GM19438 (cell line): ENCODE data around the gene GDF2.

Experiments used
- ATAC-seq: cut with Tn5 transposase; IDR thresholded peaks from one replicate; pipeline ENCODE4 v1.9.1; 2021; ENCODE audit warnings: low read depth; ENCODE audit not compliant: unreplicated experiment

GDF2 gene

DNA sequence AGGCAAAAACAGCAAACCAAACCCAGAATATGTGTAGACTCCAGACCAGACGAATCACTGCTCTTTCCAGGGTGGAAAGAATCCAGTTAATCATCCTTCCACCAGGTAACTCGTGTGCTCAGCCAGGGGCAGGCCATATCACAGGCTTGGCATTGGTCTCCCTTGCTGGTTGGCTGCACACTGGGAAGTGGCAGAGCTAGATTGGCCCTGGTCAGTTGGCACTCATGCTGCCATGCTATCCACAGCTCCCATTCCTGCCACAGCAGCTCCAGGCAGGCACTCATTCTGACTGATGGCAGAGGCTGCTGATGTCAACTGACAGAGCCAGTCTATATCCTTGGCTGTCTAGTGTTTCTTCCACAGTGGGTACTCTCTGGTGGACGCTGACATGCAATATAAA is 31.9 kb upstream of the GDF2 start:
- no peak for ATAC-seq

DNA sequence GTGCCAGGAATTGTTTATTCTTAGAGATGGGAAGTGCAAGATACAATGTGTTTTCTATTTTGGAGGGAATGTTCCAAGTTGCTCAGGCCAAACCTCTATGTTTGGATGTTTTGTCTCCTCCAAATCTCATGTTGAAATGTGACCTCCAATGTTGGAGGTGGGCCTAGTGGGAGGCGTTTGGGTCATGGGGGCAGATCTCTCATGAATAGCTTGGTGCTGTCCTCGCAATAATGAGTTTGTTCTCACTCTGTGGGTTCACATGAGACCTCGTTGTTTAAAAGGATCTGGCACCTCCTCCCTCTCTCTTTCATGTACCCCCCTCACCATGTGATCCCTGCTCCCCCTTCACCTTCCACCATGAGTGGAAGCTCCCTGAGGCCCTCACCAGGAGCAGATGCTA is 30.6 kb upstream of the GDF2 start:
- no peak for ATAC-seq

DNA sequence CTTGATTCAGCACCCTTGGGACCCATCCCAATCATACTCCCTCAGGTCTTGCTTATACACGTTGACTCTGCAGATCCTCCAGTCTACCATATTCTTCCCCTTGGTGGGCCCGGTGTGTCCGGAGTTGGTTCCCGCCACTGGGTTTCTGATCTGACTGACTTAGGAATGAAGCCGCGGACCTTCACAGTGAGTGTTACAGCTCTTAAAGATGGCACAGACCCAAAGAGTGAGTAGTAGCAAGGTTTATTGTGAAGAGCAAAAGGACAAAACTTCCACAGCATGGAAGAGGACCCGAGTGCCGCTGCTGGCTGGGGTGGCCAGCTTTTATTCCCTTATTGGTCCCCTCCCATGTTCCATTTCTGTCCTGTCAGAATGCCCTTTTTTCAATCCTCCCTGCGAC is 28.2 kb upstream of the GDF2 start:
- no peak for ATAC-seq

DNA sequence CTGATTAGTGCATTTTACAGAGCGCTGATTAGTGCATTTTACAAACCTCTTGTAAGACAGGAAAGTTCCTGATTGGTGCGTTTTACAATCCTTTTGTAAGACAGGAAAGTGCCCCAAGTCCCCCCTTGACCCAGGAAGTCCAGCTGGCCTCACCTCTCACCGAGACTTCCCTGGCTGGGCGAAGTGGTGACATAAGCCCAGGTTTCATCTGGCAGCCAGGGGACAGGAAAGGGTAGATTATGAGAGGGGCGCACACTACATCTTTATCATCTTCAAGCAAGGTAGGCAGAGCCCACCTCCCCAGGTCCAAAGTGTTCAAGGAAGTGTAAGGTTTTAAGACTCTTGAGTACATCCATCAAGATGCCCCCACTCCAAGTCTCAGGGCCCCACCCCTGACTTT is 27.8 kb upstream of the GDF2 start:
- no peak for ATAC-seq

DNA sequence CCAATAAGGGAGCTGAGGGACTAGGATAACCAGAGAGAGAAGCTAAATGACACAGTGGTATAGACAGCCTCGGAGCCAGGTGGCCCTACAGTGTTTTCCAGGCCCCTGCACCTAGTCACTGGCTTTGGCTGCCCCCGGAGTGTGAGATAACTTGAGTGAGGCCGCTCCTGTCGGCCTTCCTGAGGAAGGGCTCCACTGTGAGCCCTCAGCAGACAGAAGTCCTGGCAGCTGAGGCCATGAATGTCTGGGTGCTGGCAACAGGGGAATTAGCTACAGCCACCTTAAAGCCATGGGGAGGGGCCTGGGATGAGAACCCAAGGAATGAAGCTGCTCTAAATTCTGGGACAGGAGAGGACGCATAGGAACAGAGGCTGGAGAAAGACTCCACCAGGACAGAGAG is 26.8 kb upstream of the GDF2 start:
- ATAC-seq = no peak

DNA sequence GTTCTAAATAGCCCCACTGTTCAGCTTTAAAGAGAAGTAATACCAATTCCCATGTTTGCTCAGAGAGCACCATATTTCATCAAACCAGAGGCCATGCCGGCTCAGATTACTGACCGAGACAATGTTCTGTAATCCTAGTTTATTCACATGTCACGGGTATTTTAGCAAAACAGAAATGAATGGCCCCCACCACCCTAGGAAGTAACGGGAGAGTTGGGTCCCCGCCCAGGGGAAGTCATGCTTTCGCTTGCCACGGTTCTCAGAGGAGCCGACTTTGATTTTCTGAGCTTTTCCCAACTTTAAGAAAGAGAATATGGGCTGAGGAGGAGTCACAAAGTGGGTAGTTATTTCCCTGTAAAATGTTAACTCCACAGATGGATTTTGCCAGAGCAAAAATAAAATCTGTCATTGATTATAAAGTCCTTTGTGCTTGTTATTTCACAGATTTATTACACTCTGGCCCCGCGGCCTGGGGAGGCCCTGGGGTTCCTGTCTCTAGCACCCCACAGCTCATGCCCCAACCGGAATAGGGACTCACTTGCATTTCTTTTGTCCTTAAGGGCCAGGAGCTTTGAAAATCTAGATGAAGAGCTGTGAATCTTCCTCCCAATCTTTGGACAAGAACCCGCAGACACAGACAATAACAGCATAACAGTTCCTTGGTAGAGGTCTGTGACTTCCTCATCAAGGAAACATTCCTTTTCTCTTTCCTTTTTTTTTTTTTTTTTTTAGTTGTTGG is 25.9 kb upstream of the GDF2 start:
- ATAC-seq = no peak

DNA sequence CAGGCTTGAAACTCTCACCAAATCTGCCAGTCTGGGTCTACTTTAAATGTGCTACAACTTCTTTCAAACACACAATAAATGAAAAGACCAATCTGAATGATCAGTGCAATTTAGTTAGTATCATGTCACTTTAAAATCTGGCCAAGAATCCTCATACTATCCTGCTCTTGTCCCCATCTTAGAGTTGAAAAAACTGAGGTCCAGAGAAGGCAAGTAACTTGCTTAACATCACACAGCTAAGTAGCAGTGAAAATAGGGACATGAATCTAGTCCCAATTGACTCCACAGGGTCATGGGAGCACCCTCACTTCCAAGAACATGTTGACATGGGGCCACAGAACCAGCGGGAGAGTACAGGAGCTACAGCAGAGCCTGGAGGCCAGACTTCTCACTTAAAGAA is 25.3 kb upstream of the GDF2 start:
- no peak for ATAC-seq

DNA sequence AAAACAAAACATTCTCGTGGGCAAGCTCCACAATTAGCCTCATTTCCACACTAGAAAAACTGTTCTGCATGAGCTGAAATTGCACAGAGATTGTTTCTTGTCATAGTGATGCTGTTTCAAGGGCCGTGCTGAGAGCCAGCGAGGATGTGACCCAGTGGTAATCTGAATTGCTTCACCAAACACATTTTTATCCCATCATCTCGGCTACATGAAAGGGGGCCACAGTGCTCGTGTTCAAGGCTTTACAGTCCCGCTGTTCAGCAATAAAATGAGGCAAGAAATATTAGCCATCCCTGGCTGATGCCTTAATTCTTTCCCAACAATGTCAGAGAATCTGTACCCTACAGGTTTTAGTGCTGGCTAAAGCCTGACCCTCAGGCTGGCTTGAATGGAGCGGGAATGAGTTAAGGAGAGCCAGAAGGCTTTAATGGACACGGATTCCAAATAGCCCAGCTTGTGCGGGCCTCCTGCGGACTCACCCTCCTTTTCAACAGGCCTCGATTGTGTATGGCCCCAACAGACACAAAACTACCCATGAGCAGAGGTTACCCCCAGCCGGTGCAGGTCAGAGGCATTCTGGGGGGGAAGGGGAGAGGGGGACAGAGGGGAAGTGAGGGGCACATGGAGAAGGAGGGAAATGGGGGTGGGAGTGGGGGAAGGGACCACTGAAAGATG is 24.3 kb upstream of the GDF2 start:
- ATAC-seq = no peak

DNA sequence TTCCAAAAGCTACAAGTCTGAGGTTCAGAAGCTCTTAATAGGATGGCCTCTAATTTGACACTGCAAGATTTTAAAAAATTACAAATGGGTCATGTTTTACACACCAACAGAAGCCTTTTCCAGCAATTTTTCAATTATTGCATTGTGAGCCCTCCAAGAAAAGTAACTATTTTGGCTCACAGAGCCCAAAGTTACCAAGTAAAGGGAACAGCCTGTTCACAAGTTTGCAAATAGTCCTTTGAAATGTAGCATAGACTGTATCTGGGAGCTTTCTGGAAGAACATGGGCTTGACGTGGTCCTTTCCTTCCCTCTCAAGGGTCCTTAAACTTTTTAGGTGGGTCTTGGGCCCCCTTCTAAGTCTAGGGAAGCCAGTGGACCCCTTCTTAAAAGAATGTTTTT is 23.5 kb upstream of the GDF2 start:
- ATAC-seq = no peak

DNA sequence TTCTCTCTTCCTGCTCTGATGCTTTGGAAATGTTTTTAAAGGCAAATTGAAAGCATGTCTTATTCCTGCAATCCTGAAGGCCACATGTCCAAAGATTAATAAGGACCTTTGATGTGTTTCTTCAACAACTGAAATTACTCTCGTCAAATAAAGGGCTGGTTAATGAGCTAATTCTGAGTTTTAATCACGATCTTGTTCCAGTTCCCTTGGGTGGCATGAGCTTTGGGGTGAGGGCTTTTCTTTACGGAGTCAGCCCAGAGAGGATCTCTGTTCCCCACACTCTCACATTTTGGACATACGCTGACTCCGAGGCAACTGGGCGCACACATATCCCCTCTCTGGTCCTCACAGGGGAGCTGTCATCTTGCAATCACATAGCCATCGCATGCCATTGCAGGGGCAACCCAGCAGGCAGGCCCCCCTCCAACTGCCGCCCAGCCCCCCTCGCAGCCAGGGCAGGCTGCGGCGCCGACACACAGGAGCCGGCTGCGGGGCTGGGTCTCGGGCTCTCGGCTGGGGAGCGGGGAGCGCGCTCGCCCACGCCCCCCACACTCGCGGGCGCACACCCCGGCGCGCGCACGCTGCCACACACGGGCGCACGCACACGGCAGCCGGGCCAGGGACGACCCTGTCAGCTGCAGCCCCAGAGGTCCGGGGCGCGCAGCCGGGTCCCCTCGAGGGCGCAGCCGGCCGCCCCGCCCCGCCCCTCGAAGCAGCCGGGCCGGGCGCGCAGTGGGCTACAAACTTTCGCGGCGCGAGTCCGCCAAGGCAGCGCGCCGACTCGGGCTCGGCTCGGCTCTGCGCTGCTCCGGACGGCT is 22.4 kb upstream of the GDF2 start, which contains the start of gene GDF10:
GDF10 (plus strand) TSS at position 587 of the 818 bp plus-strand sequence. CDS start 455 bp downstream, outside the sequence.
- no peak for ATAC-seq

DNA sequence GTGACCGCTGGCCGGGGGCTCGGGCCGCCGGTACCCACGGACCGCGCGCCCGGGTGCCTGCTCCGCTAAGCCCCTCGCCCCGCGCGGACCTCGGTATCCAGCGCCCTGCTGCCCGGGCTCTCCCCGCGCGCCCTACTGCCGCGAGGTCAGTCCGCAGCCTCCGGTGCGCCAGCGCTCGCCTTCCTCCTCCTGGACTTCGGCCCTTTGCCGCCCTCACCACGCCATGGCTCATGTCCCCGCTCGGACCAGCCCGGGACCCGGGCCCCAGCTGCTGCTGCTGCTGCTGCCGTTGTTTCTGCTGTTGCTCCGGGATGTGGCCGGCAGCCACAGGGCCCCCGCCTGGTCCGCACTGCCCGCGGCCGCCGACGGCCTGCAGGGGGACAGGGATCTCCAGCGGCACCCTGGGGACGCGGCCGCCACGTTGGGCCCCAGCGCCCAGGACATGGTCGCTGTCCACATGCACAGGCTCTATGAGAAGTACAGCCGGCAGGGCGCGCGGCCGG is 21.8 kb upstream of the GDF2 start:
- no peak for ATAC-seq

DNA sequence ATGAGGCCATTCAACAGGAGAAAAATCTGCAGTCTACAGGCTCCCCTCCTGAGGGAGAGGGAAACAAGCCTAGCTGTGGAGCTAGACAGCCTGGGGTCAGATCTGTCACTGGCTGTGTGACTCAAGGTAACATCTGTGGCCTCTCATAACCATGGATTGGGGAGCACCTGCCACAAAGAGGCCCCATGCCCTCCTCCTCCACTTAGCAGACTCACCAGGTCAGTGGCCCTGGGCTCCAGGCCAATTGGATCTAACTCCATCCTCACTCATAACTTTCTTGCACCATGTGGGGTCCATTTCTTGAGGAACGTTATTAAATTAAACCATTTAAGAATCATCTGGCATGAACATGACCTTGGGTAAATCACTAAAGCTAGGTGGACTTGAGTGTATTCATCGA is 20.4 kb upstream of the GDF2 start:
- ATAC-seq = no peak

DNA sequence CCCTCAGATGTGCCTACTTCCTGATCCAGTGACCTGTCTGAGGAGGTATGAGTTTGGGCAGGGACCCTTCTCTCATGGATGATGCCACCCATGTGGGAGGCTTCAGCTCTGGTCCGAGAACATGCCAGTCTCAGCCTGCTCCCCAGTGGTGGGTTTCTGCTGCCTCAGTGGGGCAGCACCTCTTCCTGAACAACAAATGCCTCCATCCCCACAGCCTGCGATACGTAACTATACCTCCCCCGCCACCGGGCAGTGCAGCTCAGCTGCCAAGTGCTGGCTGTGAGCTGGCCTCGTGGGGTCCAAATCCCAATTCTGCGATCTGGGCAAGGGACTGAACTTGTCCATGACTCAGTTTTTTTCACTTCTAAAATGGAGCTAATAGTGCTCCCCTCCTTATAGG is 19.1 kb upstream of the GDF2 start:
- ATAC-seq = no peak

DNA sequence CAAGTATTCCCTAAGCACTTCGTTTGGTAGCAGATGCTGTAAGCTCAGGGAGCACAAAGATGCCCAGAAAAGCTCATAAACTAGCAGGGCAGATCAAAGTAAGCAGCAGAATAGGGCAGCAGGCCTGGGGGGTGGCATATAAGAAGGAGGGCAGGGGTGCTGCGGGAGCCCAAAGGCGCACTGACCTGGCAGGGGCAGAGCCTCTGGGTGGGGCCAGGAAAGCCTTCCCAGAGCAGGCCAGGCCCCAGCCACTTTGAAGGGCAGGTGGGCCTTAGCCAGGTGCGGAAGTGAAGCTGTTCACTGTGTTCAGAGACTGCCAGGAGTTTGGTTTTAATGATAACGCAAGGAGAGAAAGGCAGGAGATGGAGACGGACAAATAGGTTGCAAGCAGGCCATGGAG is 18.4 kb upstream of the GDF2 start:
- ATAC-seq = no peak

DNA sequence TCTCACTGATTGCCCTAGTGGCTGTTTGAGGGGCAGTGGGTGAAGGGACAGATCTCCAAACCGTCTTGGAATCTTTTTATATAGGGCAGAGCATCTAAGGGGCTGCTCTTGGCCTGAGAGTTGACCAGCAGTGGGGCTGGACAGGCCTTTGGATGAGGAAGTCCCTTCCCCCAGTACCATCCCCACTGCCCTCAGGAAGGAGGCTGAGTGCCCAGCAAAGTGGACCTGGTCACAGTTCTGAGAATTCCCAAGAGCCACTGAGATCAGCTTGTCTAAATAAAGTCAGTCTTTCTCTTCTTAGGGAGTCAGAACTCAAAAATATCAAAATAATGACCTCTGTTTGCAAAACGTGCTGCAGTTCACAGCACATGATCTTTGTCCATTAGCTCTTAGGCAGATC is 16.7 kb upstream of the GDF2 start:
- ATAC-seq = no peak

DNA sequence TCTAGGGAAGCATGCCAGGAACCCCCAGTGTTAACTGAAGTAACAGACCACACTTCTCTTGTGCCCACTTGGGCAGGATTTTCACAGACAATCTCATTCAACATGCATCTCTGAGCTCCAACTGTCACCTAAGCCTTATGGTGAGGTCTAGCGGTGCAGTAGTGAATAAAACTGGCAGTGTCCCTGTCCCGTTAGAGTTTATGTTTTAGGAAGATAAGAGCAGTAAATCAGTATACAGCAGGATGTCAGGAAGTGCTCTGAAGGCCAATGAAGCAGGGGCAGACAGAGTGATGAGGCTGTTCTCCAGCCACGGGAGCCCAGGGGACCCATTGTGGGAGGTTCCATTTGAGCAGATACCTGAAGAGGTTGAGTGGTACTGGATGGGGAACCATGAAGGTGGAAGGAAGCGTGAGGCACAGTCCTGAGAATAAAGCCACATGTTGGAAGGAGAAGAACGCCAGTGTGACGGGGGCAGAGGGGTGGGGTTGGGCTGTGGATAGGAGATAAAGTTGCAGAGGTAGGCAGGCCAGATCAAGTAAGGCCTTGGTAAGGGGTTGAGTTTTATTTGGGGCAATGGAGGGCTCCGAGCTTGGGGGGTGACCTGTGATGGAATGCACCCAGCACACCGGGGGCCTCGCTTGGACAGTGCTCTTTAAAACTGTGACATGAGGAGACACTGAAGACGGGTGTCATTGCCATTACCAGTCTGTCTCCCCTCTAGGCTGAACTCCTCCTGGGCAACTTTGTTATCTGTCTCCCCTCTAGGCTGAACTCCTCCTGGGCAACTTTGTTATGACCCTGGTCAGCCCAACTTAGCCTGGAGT is 15.7 kb upstream of the GDF2 start:
- ATAC-seq = no peak

DNA sequence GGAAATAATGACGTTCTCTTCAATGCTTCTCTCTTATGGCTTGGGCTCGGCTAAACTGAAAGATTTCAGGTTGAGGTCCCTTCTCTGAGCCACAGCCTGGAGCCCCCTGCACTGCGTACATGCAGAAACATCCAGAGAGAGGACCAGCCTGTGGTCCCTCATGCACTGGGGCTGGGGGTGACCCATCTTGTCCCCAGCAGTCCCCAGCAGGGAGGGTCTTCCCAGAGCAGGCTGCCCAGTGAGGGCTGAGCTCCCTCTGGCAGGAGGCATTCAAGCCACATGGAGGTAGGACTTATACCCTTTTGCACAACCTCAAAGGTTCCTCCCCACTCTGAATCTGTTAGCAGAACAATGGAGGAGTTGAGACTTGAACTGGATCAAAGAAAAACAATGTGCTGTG is 14.9 kb upstream of the GDF2 start:
- no peak for ATAC-seq

DNA sequence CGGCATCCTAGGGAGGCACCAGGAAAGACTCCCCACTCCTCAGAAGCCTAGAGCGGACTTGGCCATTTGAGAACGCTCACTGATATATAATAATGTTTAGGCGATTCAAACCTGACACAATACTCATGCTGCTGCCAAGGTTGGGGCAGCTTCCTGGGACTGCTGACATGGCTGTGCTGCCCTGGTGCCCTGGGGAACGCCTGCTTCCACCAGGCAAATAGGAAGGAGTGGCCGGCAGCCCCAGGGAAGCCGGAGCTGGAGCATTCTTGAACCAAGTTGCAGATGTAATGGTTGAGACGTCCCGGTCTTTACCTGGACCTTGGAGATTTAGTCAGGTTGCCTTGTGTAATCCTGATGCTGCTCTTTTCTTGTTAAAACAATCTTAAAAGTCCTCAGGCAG is 13.5 kb upstream of the GDF2 start:
- no peak for ATAC-seq

DNA sequence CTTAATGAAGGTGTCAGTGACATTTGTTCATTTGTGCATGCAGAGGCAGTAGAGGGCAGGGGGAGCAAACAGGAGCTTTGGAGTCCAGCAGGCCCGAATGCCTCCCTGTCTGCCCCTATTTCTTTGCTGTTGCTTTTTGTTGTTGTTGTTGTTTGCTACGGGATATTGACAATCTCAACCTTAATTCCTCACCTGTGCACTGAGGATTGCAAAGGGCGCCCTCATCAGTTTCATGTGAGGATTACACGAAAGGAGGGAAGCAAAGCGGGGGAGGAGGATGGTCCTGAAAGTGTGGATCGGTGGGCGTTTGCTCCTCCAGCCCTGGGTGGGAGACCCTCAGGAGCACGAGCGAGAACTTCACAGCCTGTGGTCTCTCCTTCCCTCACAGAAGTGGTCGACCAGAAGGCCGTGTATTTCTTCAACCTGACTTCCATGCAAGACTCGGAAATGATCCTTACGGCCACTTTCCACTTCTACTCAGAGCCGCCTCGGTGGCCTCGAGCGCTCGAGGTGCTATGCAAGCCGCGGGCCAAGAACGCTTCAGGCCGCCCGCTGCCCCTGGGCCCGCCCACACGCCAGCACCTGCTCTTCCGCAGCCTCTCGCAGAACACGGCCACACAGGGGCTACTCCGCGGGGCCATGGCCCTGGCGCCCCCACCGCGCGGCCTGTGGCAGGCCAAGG is 12.7 kb upstream of the GDF2 start:
- no peak for ATAC-seq

DNA sequence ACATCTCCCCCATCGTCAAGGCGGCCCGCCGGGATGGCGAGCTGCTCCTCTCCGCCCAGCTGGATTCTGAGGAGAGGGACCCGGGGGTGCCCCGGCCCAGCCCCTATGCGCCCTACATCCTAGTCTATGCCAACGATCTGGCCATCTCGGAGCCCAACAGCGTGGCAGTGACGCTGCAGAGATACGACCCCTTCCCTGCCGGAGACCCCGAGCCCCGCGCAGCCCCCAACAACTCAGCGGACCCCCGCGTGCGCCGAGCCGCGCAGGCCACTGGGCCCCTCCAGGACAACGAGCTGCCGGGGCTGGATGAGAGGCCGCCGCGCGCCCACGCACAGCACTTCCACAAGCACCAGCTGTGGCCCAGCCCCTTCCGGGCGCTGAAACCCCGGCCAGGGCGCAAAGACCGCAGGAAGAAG is 12.2 kb upstream of the GDF2 start:
- ATAC-seq = no peak
